Mesenteric fat pad (tissue), 1 donor: Measurements from ENCODE around the gene NRXN3. TPM values are rescaled to one million over a fixed set of nuclear protein-coding genes. Genes with fewer than 3 reads are reported as not detected.

Source experiments
- DNase-seq: peaks from one replicate; pipeline ENCODE4 v3.0.0-alpha.2; 2020; ENCODE audit warnings: low spot score
- total RNA-seq: library from RNA; stranded (reverse); fragmentation: NEBNext Ultra II Directional; extraction: Animal tissue kit (Norgen Biotek cat#: 25700); gene quantifications from one replicate; pipeline ENCODE4 v1.2.1, GENCODE V29; 2021
- donor health status: DM: yes; HTN: yes; CAD: no.

NRXN3 gene
- total RNA-seq, 1 donor from 2014 or later: 0.84 TPM

GRCh38 chr14:79197516-79197915, 1027.3 kb downstream of the NRXN3 start:
- no peak for DNase-seq

- DNase-seq: no peak
Measured at GRCh38 chr14:79199217-79199616, 1029.0 kb downstream of the NRXN3 start.

- DNase-seq: no peak
Measured at GRCh38 chr14:79201564-79202207, 1031.5 kb downstream of the NRXN3 start.

- DNase-seq: no peak
Measured at GRCh38 chr14:79204591-79204990, 1034.4 kb downstream of the NRXN3 start.

- DNase-seq: no peak
Measured at GRCh38 chr14:79209418-79209817, 1039.2 kb downstream of the NRXN3 start.

- DNase-seq: no peak
Measured at GRCh38 chr14:79225815-79226214, 1055.6 kb downstream of the NRXN3 start.

GRCh38 chr14:79229383-79229909, 1059.3 kb downstream of the NRXN3 start:
- no peak for DNase-seq

- DNase-seq: no peak
Measured at GRCh38 chr14:79242666-79243065, 1072.5 kb downstream of the NRXN3 start.

- no peak for DNase-seq
Measured at GRCh38 chr14:79246173-79246572, 1076.0 kb downstream of the NRXN3 start.

- DNase-seq: no peak
Measured at GRCh38 chr14:79248126-79248525, 1078.0 kb downstream of the NRXN3 start.

- no peak for DNase-seq
Measured at GRCh38 chr14:79248771-79249170, 1078.6 kb downstream of the NRXN3 start.

GRCh38 chr14:79251278-79251677, 1081.1 kb downstream of the NRXN3 start:
- no peak for DNase-seq

- DNase-seq: no peak
Measured at GRCh38 chr14:79253576-79253975, 1083.4 kb downstream of the NRXN3 start.

GRCh38 chr14:79254069-79254775, 1084.0 kb downstream of the NRXN3 start:
- no peak for DNase-seq

- no peak for DNase-seq
Measured at GRCh38 chr14:79256380-79256779, 1086.2 kb downstream of the NRXN3 start.

GRCh38 chr14:79260406-79260805, 1090.2 kb downstream of the NRXN3 start:
- no peak for DNase-seq

GRCh38 chr14:79265366-79265946, 1095.3 kb downstream of the NRXN3 start:
- DNase-seq: no peak

GRCh38 chr14:79270361-79270760, 1100.2 kb downstream of the NRXN3 start:
- no peak for DNase-seq

GRCh38 chr14:79271122-79271521, 1100.9 kb downstream of the NRXN3 start:
- no peak for DNase-seq

- no peak for DNase-seq
Measured at GRCh38 chr14:79274641-79275291, 1104.6 kb downstream of the NRXN3 start.

- DNase-seq: no peak
Measured at GRCh38 chr14:79275292-79275655, 1105.1 kb downstream of the NRXN3 start.

GRCh38 chr14:79278286-79278797, 1108.2 kb downstream of the NRXN3 start:
- DNase-seq: no peak
